Duodenal mucosa (tissue), 2 donors: ENCODE measurements around the gene MTHFD1L.

Source experiments
- H3K27ac ChIP-seq: one replicate; pipeline ENCODE4 v1.7.0; 2013; ENCODE audit warnings: low read depth, low read length
- H3K27me3 ChIP-seq, 2 donors: one replicate each; pipeline ENCODE4 v1.7.0; 2013; ENCODE audit warnings: low read length in 2 of 2, control low read depth in 1 of 2; ENCODE audit not compliant: insufficient read depth in 2 of 2, control insufficient read depth in 1 of 2
- H3K36me3 ChIP-seq, 2 donors: one replicate each; pipeline ENCODE4 v1.7.0; 2013; ENCODE audit warnings: low read length in 2 of 2, control low read depth in 1 of 2; ENCODE audit not compliant: insufficient read depth in 2 of 2, control insufficient read depth in 1 of 2
- H3K4me1 ChIP-seq, 2 donors: one replicate each; pipeline ENCODE4 v1.7.0; 2013; ENCODE audit warnings: low read length in 2 of 2, control low read depth in 1 of 2; ENCODE audit not compliant: insufficient read depth in 2 of 2, control insufficient read depth in 1 of 2
- H3K4me3 ChIP-seq, 2 donors: one replicate each; pipeline ENCODE4 v1.7.0; 2013; ENCODE audit warnings: low read length in 2 of 2, low read depth in 1 of 2
- H3K9ac ChIP-seq, 2 donors: one replicate each; pipeline ENCODE4 v1.7.0; 2013; ENCODE audit warnings: low read length in 2 of 2, low read depth in 1 of 2
- H3K9me3 ChIP-seq, 2 donors: one replicate each; pipeline ENCODE4 v1.7.0; 2013; ENCODE audit warnings: low read length in 2 of 2, control low read depth in 1 of 2; ENCODE audit not compliant: control insufficient read depth in 1 of 2

MTHFD1L gene

DNA sequence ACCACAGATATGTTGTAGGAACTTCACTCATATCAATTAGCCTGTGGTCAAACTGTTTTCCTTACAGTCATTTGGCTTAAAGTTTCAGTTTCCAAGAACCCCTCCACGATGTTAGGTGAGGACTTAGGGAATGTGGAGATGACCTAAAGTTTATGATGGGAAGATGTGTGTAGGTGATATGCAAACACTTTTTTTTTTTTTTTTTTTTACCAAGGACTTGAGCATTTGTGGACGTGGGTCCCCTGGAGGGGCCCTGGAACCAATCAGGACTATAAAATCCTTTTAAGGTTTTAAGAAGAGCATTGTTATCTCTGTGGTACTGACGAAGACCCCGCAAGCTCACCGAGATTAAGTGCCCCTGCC is 478 bp upstream of the MTHFD1L start:
- H3K27me3 ChIP-seq: no peaks in the 10 kb centered on the region
- peak overlapping the region; percentile 65 to 90 for H3K9ac ChIP-seq
- H3K36me3 ChIP-seq: no peaks in the 10 kb centered on the region
- no peaks in the 10 kb centered on the region for H3K9me3 ChIP-seq
- peak overlapping the region; percentile 71 to 84 for H3K4me3 ChIP-seq
- H3K4me1 ChIP-seq: peaks cover 0 to 11% of the 10 kb centered on the region in 2 donors
- H3K27ac ChIP-seq: peak overlapping the region; percentile 68

DNA sequence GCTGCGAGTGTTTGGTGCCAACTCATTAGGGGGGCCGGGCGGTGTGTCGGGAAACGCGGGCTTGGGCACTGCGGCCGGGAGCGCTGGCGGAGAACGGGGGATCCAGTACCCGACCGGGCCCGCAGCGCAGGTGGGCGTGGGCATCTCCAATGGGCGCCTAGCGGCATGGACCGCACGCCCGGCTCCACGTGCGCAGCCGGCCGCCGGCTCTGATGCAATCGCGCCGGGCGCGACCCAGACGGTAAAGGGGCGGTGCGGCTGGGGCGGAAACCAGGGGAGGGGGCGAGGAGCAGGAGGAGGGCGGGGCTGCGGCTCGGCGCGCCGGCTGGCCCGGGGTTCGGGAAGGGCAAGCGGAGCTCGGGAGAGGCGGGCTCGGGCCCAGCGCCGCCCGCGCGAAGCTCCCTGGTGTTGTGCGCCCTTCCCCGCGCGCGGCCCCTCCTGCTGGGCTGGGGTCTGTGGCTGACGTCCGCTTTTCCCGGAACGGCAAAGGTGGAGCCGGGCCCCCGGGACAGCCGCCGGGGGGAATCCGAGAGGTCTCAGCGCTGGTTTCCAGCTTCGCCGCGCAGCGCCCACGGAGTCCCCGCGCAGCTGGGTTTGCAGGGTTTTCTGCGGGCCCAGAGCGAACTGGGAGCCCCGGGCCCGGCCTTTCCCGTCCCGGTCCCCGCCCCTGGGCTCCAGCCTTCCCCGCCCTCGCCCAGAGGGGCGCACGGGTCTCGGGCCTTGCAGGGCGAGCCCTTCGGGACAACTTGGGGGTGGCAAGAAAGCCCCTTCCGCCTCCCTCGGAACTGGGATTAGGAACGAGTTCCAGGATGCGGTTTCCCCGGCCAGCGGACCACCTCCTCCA is 867 bp downstream of the MTHFD1L start:
- H3K27ac ChIP-seq: peak overlapping the region; percentile 70
- H3K4me3 ChIP-seq: peak overlapping the region; percentile 60 to 84
- no peaks in the 10 kb centered on the region for H3K36me3 ChIP-seq
- peaks cover 0 to 11% of the 10 kb centered on the region in 2 donors for H3K4me1 ChIP-seq
- no peaks in the 10 kb centered on the region for H3K27me3 ChIP-seq
- H3K9me3 ChIP-seq: no peaks in the 10 kb centered on the region
- H3K9ac ChIP-seq: peak overlapping the region; percentile 55 to 60

DNA sequence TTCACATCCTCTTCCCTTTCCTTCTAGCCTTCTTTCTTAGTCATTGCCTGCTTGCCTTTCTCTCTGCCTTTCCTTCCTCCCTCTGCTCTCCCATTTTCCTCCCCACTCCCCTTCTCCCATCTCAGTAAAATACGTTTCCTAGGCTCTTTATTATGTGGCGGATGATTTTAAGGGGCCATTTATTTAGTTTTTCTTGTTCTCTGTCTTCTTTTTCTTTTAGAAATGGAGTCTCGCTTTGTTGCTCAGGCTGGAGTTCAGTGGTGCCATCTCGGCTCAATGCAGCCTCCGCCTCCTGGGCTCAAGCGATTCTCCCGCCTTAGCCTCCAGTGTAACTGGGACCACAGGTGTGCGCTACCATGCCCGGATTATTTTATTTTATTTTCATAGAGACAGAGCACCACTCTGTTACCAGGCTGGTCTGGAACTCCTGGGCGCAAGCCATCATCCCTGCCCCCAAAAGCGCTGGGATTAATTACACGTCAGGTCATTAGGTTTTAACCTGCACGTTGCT is 1.5 kb downstream of the MTHFD1L start:
- Histone ChIP-seq H3K36me3 (no peaks in the 10 kb centered on the region), H3K27ac (peak overlapping the region; percentile 70), H3K4me1 (peaks cover 0 to 11% of the 10 kb centered on the region in 2 donors), H3K9ac (peak overlapping the region; percentile 55 to 60), H3K9me3 (no peaks in the 10 kb centered on the region), H3K27me3 (no peaks in the 10 kb centered on the region), H3K4me3 (peak overlapping the region; percentile 60 to 84)

DNA sequence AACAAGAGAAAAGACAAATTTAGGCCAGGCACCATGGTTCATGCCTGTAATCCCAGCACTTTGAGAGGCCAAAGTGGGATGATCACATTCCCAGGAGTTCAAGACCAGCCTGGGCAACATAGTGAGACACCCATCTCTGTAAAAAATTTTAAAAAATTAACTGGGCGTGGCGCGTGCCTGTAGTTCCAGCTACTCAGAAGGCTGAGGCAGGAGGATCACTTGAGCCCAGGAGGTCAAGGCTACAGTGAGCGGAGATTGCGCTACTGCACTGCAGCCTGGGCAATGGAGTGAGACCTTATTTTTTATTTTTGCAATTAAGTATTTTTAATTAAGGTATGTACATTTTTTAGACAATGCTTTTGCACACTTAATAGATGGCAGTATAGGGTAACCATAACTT is 3.3 kb downstream of the MTHFD1L start:
- Histone ChIP-seq H3K9me3 (no peaks in the 10 kb centered on the region), H3K27me3 (no peaks in the 10 kb centered on the region), H3K36me3 (no peaks in the 10 kb centered on the region), H3K27ac (no peak overlapping the region), H3K4me3 (no peak overlapping the region), H3K9ac (no peak overlapping the region), H3K4me1 (peaks cover 0 to 8% of the 10 kb centered on the region in 2 donors)

DNA sequence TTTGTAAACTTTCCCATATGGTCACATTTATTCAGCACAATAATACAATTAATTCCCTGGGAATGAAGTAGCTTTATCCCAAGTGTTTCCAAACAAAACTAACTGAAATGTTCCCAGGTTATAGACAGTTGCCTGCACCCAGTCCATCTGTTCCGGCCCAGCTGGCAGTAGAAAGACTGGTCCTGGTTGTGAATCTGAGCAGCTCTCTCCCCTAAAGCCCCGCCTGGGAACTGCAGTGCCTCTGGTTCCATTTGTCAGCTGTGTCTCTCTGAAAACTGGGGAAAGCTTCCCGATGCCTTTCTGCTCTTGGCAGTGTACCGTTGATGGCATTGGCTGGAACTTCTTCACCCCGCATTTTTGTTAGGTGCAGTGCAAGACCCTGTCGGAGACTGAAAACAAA is 8.7 kb downstream of the MTHFD1L start:
- Histone ChIP-seq H3K9me3 (no peaks in the 10 kb centered on the region), H3K9ac (no peak overlapping the region), H3K27me3 (no peaks in the 10 kb centered on the region), H3K4me1 (peaks cover 7 to 17% of the 10 kb centered on the region in 2 donors), H3K36me3 (no peaks in the 10 kb centered on the region), H3K4me3 (no peak overlapping the region), H3K27ac (no peak overlapping the region)

DNA sequence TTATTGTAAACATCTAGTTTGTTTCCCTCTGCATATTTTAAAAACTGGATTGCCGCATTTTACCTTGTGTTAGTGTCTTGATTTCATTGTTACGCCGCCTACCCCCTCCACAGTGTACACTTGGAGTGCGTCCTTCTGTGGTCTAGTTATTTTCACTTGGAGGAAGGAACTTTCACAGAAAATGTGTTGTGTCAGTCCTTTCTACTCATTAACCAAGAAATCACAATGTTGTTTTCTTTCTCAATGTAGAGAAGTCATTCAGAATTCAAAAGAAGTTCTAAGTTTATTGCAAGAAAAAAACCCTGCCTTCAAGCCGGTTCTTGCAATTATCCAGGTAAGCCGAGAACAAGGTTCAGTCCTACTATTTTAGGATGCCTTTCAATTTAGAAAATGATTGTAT is 10.3 kb downstream of the MTHFD1L start:
- Histone ChIP-seq H3K27me3 (no peaks in the 10 kb centered on the region), H3K27ac (no peak overlapping the region), H3K9me3 (no peaks in the 10 kb centered on the region), H3K4me3 (no peak overlapping the region), H3K9ac (no peak overlapping the region), H3K36me3 (no peaks in the 10 kb centered on the region), H3K4me1 (peaks cover 7 to 17% of the 10 kb centered on the region in 2 donors)

DNA sequence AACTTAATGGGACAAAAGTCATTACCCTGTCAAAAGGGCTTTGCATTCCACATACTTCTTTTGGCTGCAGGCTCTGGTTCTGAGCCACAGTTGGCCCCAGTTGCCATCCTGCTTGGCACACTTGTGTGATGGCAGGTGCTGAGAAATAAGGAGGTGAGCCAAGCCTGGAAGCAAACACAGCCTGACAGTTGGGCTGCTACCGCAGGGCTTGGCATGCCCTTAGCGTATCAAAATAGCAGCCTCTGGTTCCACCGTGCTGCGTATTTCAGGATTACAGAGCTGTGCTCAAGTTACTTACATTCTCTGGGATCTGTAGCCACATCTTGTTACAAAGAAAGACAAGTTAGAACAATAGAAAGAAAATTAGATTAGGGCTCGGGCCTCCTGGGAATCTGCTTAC is 11.1 kb downstream of the MTHFD1L start:
- H3K4me3 ChIP-seq: no peak overlapping the region
- H3K27ac ChIP-seq: no peak overlapping the region

DNA sequence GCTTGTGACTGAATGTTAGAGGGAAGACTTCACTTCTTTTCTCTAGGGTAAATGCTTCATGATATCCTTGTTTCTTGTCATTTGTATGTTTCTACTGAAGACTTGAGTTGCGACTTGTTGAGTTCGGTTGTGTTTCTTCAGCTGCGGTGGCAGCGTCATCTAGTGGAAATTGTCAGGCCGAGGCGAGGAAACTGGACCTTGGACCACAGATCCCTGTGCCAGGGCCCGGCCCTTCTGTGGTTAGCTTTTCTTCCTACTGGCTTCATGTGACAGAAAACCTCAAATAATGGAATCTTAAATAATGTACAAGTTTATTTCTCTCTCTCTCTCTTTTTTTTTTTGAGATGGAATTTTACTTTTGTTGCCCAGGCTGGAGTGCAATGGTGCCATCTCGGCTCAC is 12.4 kb downstream of the MTHFD1L start:
- no peak overlapping the region for H3K27ac ChIP-seq
- no peaks in the 10 kb centered on the region for H3K27me3 ChIP-seq
- H3K4me3 ChIP-seq: no peak overlapping the region
- no peaks in the 10 kb centered on the region for H3K36me3 ChIP-seq
- no peaks in the 10 kb centered on the region for H3K9me3 ChIP-seq
- peaks cover 10 to 17% of the 10 kb centered on the region in 2 donors for H3K4me1 ChIP-seq
- H3K9ac ChIP-seq: no peak overlapping the region

More for the DNA sequence above, 11.1 kb downstream of the MTHFD1L start:
- Histone ChIP-seq H3K9me3 (no peaks in the 10 kb centered on the region), H3K36me3 (no peaks in the 10 kb centered on the region), H3K4me1 (peaks cover 7 to 17% of the 10 kb centered on the region in 2 donors), H3K27me3 (no peaks in the 10 kb centered on the region), H3K9ac (no peak overlapping the region)

DNA sequence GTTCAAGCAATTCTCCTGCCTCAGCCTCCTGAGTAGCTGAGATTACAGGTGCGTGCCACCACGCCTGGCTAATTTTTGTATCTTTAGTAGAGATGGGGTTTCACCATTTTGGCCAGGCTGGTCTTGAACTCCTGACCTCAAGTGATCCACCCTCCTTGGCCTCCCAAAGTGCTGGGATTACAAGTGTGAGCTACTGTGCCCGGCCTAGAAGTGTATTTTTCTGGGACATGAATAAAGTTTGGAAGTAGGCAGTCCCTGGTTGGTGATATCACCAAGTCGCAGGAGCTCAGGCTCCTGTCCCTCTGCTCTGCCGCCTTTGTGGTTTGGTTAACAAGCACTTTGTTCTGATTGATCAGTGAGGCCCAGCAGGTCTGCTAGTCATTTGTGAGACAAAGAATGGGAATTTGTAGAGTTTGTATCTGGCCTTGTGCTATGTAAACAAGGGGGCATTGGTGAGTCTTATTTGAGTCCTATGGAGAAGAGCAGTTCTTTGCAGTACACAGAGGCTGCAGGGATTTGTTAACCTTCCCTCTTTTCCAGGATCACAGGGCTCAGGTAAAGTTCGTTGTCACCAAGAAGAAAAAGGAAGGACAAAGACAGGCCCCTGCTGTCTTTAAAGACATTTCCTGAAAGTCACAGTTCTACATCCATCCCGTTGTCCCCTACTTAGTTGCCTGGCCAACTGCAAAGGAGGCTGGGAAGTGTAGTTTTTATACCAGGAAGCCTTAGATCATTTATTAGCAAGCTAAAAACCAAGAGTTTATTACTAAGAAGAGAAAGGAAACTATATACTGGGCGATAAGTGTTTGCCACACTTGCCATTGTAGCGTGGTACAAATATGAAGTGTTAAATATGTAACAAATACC is 13.1 kb downstream of the MTHFD1L start:
- H3K4me1 ChIP-seq: peaks cover 10 to 17% of the 10 kb centered on the region in 2 donors
- H3K36me3 ChIP-seq: no peaks in the 10 kb centered on the region
- H3K27me3 ChIP-seq: no peaks in the 10 kb centered on the region
- no peak overlapping the region for H3K4me3 ChIP-seq
- H3K9me3 ChIP-seq: no peaks in the 10 kb centered on the region
- H3K27ac ChIP-seq: no peak overlapping the region
- H3K9ac ChIP-seq: peak overlapping the region in 1 of 2 donors; percentile 14

DNA sequence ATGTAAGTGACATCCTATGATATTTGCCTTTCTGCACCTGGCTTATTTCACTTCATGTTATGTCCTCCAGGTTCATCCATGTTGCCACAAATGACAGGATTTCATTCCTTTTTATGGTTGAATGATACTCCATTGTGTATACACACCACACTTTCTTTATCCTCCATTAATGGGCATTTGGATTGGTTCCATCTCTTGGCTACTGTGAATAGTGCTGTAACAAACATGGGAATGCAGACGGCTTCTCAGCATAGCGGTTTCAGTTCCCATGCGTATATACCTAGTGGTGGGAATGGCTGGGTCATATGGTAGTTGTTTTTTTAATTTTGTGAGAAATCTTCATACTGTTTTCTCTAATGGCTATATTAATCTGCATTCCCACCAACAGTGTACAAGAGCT is 14.8 kb downstream of the MTHFD1L start:
- Histone ChIP-seq H3K9me3 (no peaks in the 10 kb centered on the region), H3K27ac (no peak overlapping the region), H3K9ac (no peak overlapping the region), H3K4me3 (no peak overlapping the region), H3K27me3 (no peaks in the 10 kb centered on the region), H3K4me1 (peaks cover 10 to 17% of the 10 kb centered on the region in 2 donors), H3K36me3 (peaks cover 0 to 3% of the 10 kb centered on the region in 2 donors)
